ENCODE data around the gene THOC7.

DNA sequence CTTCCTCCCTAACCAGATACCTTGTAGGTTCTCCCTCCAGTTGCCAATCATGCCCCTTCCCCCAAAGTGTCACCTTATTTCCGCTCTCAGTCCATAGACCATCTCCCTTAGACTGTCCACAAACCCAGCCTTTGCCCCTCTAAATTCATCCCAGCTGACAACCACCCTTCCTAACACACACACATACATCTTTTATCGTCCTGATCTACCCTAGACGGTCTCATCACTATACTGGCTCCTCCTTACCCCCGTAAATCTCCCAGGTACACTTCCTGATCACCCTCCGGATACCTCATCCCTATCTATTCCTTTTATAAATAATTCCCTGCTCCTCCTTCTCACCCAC, 828 bp downstream of the THOC7 start:
- TF ChIP-seq SUZ12 (IDR thresholded peaks at IDR 0.05; ENCODE audit: extremely low read depth, insufficient read depth, insufficient read length) (no peak), YY1 (IDR thresholded peaks at IDR 0.05; ENCODE audit: insufficient read depth, insufficient read length) (no peak)

Measured in NT2/D1 (cell line).